Forelimb muscle (tissue), 1 donor: Measurements from ENCODE around the gene SDF4. TPM values are rescaled to one million over a fixed set of nuclear protein-coding genes. Genes with fewer than 3 reads are reported as not detected.
"Not testable (repeated sequence)": the region's sequence is repeated elsewhere in the genome, so short reads cannot be mapped to it uniquely, and the experiment has no call there.

ENCODE experiments used
- DNase-seq: peaks from one replicate; pipeline ENCODE4 v3.0.0-alpha.2; 2013; ENCODE audit warnings: low read depth
- polyA plus RNA-seq: library from polyadenylated mRNA; unstranded; fragments of 120-200 nt; gene quantifications from one replicate; pipeline ENCODE4 v1.2.1, GENCODE V29; 2013; ENCODE audit not compliant: insufficient read length

Gene SDF4
- polyA plus RNA-seq, 1 donor = 88.6 TPM

DNA sequence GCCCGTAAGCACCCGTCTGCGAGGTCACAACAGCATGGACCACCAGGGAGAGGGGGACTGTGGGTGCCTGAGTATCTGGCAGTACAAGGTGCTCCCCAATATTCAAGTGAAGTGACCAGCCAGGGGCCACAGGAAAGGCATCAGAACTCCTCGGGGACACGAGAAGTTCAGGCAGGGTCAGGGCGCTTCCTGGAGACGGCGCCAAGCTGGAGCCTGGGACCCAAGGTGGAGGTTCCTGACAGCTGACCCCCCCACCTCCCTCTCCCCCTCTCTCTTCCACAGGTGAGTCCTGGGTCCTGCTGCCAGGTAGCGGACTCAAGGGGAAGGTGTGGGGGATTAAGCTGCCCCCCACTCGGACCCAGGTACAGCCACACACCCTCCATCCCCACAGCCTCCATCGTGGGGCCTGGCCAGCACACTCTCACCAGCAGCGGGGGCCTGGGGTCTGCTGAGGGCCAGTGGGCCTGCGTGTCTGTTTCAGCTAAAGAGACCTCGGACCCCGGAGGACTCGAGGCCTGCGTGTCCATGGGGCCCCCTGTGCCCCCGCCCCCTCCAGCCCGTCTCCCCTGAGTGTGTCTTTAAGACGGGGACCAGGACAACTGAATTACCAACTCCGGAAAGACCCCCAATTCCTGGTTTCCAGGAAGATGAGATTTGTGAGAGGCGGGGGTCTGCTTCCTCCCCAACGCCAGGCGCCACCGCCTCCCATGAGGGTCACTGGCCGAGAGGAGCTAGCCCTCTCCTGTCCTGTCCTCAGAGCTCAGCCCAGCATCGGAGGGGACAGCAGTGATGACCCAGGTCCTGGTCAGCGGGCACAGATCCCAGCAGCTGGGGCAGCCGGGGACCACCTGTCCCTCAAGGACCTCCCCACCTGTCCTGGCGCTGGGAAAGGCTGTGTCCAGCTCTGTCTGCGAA is 31.6 kb downstream of the SDF4 start:
- DNase-seq = no peak

DNA sequence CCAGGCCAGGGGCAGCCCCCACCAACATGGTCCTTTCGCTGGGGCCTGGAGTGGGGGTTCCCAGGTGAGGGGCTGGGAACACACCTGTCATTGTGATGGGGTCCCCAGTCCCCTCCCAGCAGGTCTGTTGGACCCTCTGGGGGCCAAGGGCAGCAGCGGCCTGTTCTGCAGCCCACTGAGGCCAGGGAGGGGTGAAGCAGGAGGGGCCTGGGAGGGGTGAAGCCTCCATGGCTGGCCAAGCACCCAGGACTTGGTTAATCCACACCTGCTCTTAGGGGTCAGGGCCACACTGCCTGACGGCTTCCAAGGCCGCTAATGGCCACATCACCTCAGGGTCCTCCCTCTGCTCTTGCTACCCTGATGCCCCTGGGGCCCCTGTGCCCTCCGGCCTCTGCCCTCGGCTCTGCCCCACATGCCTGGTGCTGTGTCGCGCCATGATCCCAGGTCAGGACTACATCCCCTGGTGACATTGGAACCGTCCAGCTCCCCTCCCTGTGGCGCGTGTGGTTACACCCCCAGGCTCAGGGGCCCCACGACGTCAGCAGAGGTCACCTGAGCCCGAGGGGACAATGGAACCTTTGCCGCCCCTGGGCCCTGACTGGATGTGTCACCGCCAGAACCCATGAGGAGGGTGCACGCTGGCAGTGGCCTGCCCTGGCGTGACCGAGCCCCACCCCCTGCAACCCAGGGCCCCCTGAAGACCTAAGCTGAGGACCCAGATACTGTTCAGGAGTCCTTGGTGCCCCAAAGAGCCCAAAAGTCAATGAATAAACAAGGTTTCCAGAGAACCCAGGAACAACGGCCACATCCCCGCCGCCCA is 32.5 kb downstream of the SDF4 start:
- no peak for DNase-seq

DNA sequence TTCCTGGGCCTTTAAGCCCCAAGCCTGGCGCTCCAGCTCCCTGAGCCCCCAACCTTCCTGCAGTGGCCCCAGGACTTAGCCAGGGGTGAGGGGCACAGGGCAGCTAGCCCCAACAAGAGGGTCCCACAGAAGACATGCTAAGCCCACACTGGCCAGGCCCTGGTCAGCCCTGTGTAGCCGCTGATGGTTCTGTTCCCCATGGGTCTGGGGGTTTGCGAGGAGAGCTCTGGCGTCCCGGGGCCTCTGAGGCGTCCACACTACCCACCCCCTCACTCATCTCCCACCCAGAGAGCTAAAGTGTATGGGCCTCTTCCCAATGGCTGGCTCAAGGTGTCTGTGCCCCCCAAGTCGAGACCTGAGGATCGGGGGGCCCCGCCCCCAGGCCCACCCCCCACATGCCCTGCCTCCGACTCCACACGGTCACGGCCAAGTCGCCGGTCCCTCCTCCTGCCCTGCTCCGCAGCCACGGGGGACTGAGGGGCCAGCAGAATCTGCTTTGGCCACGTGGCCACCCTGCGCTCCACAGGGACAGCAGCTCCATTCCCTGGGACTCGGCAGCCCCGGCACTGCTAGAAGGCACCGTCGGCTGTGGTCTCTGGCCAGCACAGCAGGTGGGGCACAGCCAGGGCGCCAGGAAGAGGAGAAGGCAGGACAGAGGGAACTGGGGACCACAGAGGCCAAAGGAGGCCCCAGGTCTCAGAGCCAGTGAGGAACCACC is 33.2 kb downstream of the SDF4 start:
- DNase-seq = no peak

DNA sequence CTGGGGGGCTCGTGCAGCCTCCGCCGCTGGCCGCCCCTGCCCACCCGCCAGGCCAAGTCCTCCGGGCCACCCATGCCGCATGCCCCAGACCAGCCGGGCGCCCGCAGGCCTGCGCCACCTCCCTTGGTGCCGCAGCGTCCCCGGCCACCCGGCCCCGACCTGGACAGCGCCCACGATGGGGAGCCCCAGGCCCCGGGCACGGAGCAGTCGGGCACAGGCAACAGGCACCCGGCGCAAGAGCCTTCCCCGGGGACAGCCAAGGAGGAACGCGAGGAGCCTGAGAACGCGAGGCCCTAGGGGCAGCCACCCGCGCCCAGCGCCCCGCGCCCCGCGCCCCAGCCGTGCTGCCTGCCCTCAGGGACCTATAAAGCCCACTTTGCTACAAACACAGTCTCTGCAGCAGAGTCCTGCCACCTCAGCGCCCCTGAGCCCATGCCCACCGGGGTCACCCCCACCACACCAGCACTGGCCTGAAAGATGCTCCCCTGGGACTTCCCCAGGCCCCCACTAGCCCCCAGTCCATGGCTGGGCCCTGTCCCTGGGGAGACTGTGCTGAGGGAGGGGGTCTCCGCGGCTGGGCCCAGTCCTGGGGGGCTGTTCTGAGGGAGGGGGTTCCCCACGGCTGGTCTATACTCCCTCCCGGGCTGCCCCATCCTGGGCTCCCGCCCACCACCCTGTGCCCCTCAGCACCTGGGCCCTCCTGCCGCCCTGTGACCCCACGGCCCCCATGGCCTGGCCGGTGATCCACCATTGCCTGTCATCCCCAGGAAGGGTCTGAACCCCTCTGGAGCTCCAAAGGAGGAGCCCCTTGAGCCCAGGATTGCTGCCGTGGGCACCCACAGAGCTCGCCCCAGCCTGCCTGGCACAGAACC is 34.0 kb downstream of the SDF4 start:
- DNase-seq = no peak

DNA sequence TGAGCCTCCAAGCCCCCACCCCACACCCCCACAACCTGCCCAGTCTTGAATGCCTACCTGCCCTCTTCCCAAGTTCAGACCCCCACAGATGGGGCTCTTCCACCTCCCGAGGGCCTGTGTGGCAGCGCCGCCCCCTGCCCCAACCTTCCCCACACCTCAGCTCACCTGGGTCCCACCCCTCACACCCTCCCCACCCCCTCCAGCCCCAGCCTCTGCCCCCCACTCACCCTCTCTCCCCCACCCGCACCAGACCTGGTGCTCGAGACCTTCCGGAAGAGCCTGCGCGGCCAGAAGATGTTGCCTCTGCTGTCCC is 34.7 kb downstream of the SDF4 start:
- DNase-seq = no peak

DNA sequence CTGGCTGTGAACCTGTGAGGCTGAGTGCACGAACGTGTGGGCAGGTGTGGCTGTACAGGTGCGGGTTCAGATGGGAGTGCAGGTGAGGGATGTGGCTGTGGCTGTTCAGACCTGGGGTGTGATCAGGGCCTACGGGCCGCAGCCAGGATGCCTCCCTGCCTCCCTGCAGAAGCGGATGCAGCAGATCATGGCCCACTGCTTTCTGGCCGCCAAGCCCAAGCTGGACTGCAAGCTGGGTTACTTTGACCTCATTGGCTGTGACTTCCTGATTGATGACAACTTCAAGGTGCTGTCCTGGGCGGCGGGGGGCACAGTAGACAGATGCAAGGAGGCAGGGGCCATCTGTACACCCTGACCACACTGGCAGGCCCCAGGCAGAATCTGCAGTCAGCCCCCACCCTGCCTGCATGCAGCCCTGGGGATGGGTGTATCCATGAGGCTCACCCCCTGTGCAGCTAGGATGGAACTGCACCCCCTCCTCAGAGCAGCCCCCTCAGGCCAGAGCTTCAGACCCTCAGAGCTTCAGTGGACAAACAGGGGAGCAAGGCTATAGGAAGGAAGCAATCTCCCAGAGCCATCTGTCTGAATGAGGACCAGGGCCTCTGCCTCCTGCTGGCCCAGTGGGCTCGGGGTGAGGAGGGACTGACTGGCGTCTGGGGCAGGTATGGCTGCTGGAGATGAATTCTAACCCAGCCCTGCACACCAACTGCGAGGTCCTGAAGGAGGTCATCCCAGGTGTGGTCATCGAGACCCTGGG is 35.2 kb downstream of the SDF4 start:
- no peak for DNase-seq

DNA sequence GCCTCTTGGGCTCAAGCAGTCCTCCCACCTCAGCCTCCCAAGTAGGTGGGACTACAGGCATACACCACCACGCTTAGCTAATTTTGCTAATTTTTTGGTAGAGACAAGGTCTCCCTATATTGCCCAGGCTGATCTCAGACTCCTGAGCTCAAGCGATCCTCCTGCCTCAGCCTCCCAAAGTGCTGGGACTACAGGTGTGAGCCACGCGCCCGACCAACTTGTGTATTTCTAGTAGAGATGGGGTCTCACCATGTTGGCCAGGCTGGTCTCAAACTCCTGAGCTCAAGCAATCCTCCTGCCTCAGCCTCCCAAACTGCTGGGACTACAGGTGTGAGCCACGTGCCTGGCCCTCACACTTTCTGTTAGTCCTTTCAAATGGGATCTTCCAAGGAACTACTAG is 36.1 kb downstream of the SDF4 start:
- DNase-seq = not testable (repeated sequence)

DNA sequence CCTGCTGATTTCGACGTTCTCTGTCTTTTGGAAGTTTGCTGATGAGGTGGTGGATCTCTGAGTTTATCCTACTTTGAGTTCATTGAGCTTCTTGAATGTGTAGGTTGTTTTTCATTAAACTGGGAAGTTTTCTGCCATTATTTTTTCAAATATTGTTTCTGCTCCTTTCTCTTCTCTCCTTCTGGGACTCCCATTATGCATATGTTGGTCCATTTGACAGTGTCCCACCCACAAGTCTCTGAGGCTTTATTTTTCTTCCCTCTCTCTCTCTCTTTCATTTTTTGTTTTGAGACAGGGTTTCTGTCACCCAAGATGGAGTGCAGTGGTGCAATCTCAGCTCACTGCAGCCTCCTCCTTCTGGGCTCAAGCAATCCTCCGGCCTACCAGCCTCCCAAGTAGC is 37.1 kb downstream of the SDF4 start:
- DNase-seq = no peak

DNA sequence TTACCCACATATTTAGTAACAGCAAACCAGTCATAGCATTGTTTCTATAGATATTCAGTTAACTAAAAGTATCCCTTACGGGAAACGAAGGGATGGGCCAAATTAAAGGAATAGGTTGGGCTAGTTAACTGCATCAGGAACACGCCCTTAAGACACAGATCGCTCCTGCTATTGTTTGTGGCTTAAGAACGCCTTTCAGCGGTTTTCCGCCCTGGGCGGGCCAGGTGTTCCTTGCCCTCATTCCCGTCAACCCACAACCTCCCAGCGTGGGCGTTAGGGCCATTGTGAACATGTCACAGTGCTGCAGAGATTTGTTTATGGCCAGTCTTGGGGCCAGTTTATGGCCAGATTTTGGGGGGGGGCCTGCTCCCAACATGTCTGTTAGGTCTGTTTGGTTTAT is 40.1 kb downstream of the SDF4 start:
- DNase-seq = no peak

DNA sequence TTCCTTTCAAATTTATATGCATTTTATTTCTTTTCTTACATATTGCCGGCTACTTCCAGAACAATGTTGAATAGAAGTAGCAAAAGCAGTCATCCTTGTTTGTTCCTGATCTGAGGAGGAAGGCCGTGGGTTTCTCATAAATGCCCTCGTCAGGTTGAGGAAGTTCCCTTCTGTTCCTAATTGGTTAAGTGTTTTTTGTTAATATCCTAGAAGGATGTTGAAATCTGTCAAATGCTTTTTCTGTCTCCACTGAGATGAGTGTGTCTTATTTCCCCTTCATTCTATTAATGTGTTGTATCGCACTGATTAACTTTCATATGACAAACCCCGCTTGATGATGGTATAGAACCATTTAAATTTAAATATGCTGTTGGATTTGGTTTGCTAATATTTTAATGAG is 42.7 kb downstream of the SDF4 start:
- no peak for DNase-seq

DNA sequence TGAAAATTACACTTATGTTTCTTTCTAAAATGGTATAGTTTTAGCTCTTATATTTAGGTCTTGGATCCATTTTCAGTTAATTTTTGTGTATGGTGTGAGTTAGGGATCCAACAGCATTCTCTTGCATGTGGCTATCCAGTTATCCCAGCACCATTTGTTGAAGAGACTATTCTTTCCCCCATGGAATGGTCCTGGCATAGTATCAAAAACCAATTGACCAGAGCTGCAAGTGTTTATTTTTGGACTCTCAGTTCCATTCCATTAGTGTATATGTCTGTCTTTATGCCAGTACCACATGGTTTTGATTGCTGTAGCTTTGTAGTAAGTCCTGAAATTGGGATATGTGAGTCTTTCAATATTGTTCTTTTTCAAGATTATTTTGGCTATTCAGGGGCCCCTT is 43.9 kb downstream of the SDF4 start:
- DNase-seq = no peak

DNA sequence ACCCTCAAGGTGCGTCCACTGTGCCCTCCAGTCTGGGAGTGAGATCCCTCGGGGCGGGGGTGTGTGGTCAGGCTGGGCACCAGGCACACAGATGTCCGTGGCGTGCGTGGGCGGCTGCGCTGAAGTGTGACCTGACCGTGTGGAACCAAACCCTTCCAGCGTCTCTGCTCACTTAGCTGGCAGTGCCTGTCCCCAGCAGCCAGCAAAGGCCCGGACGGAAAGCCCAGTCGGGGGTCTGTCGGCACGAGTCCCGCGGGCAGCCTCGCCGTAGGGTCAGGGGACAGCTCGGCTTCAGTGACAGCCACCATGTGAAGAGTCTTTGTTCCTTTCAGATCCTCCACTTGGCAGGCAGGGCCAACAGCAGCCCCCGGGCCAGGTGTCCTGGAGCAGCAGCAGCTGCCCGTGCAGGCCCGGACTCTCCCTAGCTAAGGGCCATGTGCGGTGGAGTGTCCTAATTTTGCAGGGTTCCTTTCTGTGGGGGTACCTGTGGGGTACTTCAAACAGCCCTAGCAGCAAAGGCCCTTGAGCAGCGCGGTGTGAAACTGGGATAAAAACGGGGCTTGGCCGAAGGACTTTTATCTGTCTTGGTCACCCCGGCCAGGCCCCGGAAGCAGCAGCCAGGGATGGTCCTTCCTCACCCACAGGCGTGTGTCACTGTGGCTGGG is 46.6 kb downstream of the SDF4 start:
- no peak for DNase-seq

DNA sequence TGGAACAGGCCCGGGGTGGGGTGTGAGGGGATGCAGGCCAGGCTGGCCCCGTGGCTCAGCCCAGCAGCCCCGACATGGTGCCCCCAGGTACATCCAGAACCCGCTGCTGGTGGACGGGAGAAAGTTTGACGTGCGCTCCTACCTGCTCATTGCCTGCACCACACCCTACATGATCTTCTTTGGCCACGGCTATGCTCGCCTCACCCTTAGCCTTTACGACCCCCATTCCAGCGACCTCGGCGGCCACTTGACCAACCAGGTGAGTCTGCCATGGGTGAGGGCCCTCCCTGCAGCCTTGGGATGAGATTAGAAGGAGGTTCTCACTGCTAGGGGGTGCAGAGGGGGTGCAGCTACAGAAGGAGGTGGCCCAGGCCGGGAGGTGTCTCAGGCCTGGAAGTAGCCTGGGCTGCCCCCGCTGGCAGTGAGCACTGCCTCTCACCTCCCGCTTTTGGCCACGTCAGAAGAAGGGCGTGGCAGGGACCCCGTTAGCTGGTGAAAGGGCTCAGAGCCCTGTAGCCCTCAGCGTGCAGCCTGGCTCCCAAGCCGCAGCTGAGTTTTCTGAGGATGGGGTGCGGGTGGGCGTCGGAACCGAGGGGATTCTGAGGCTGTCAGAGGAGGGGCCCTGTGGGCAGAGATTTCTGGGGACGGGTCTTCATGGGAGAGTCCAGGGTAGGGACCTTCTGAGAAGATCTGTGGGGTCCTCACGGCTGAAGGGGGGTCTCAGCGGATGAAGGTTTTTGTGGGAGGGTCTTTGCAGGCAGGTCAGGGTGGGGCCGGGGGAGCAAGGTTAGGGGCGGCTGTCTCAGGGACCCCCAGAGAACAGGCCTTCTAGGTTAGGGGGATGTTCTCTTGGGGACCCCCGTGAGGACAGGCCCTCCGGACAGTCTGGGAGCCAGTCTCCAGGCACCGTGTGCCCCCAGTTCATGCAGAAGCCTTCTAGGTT is 47.7 kb downstream of the SDF4 start:
- no peak for DNase-seq

DNA sequence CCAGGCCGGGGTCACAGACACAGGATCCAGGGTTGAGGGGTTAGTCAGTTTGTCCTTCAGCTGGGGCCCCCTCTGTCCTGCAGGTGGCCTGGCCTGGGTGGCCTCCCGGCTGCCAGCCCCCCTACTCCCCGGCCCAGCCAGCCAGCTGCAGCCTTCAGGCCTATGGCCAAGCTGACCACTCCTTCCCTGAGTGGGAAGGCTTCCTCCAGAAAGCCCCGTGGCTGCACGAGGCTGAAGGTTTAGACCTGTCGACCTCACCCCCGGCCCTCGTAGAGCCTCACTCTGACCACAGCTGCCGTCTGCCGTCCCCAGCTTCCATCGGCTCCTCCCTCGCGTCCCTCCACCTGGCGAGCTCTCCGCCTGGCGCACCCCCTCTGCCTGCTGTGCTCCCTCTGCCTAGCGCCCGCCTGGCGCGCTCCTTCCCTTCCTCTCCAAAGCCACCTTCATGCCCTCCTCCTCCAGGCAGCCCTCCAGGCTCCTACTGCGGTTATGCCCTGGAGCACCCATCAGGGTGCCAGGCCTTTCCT is 48.5 kb downstream of the SDF4 start:
- DNase-seq = no peak

DNA sequence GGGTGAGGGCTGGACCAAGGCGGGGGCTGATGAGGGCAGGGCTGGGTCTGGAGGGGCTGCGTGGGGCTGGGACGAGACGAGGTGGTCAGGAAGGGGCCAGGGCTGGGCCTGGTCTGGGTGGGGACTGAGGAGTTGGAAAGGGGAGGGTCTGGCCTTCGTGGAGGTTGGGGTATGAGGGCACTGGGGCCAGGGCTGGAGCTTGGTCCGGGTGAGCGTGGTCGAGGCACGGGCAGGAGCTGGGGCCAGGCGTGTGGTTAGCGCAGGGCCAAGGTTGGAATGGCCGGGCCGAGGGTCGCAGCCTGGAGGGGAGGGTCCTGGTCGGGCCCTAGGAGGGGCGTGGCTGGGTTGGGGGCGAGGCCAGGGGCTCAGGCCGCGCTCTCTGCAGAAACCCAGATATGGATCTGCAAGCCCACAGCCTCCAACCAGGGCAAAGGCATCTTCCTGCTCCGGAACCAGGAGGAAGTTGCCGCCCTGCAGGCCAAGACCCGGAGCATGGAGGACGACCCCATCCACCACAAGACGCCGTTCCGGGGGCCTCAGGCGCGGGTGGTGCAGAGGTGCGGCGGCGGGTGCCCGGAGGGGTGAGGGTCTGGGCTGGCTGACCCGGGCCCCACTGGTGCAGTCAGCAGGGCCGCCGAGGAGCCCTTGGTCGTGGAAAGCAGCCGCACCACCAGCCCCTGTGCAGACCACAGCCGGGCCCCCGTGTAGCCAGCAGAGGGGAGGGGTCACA is 49.1 kb downstream of the SDF4 start:
- DNase-seq = no peak

DNA sequence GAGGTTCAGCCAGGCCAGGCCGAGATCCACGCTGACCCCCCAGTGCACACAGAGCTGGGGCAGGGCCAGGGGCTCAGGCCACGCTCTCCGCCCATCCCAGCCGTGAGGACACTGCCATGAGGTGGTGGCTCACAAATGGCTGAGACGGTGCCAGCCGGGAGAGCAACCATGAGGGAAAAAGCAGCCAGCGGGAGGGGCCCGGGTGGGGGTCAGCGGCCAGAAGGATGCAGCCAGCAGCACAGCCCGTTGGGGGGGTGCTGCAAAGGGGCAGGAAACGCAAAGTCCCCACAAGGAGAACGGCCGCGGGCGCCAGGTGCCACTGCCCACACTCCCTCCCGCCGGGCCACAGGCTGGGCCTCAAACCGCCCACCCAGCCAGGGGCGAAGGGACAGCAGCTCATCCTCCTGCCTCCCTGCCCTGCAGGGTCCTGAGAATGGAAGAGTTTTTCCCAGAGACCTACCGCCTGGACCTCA is 49.8 kb downstream of the SDF4 start:
- no peak for DNase-seq

DNA sequence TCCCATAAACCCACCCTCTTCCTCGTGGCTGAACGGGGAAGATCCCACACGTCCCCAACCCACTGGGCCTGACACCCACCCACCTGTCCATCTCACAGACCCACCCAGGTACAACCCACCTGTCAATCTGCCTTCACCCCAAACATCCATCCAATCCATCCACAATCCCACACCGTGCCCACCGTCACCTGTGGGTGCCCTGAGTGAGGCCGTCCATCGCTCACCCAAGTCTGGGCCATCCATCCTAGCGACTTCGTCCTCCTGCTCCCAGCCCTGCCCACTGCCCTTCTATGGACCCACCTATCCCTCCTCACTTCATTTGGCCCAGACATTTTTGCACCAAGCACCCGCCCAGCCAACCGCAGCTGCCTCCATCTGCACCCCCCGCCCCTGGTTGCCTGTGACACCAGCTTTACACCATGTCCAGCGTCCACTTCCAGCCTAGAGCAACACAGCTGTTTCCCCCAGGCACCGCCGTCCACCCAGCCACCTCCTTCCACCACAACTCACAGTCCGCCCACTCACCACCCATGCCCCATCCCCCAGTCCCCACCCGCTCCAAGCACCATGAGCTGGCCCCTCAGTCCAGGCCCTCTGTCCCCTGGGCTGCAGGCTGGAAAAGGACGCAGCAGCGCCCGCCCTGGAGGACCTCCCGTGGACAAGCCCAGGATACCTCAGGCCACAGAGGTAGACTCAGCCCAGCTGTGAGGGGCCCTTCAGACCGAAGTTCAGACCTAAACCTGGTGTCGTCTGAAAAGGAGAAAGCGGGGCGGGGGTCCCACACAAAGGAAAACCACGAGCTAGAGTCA is 50.5 kb downstream of the SDF4 start:
- no peak for DNase-seq
